ENCODE data around the gene KRTAP9-7. TPM values are rescaled to one million over a fixed set of nuclear protein-coding genes. Genes with fewer than 3 reads are reported as not detected.

KRTAP9-7 gene
- total and polyA plus RNA-seq, 2 of the 4 experiments (the other 2 are of a cell fraction): not detected

DNA sequence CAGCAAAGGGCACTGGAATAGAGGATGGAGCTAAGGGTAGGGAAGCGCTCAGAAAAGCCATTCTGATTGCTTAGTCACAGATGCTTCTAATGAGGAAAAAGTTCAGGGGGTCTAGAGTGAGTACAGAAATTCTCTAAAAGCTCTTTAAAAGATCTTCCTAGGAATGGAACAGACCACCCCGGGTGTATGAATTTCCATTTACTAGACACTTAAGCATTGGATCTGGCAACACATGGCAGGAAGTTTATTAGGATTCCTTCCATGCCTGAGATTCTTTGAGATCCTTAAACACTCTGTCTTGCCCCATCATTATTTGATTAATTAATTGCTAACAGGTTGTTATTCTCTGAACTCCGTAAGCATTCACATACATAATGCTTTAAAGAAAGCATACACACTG, 8.5 kb downstream of the KRTAP9-7 start:
- peak overlapping the region; percentile 88 for H3K14ac ChIP-seq (replicated peaks; ENCODE audit: low read depth, low read length)
- H3K9ac ChIP-seq (ENCODE audit: low read depth, low read length): peak overlapping the region; percentile 18; the same call in 1 of the 2 replicates
- WGBS, 2 experiments (ENCODE audit: extremely low coverage in 2 of 2, insufficient read length in 1 of 2): 80% methylated on average over 1 of the region's 3 CpGs; no CpG with 5 or more reads in 1 of the 2 experiments
- peak overlapping the region; percentile 77; the same call in 1 of the 2 replicates for H4K5ac ChIP-seq (ENCODE audit: low read depth, low read length)
- H4K20me1 ChIP-seq (ENCODE audit: insufficient read depth, low read length): no peaks in the 10 kb centered on the region
- CTCF ChIA-PET: no interaction called here
- TF ChIP-seq POLR2A (IDR thresholded peaks at IDR 0.05; ENCODE audit: low read depth, low read length): no peak
- no peak for TF ChIP-seq FOS (IDR thresholded peaks at IDR 0.05; ENCODE audit: low read depth, low read length)
- TF ChIP-seq, protein P1, sequence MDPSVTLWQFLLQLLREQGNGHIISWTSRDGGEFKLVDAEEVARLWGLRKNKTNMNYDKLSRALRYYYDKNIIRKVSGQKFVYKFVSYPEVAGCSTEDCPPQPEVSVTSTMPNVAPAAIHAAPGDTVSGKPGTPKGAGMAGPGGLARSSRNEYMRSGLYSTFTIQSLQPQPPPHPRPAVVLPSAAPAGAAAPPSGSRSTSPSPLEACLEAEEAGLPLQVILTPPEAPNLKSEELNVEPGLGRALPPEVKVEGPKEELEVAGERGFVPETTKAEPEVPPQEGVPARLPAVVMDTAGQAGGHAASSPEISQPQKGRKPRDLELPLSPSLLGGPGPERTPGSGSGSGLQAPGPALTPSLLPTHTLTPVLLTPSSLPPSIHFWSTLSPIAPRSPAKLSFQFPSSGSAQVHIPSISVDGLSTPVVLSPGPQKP (IDR thresholded peaks at IDR 0.05; ENCODE audit: borderline replicate concordance, low read depth, low read length): no peak
- TF ChIP-seq, protein P2, sequence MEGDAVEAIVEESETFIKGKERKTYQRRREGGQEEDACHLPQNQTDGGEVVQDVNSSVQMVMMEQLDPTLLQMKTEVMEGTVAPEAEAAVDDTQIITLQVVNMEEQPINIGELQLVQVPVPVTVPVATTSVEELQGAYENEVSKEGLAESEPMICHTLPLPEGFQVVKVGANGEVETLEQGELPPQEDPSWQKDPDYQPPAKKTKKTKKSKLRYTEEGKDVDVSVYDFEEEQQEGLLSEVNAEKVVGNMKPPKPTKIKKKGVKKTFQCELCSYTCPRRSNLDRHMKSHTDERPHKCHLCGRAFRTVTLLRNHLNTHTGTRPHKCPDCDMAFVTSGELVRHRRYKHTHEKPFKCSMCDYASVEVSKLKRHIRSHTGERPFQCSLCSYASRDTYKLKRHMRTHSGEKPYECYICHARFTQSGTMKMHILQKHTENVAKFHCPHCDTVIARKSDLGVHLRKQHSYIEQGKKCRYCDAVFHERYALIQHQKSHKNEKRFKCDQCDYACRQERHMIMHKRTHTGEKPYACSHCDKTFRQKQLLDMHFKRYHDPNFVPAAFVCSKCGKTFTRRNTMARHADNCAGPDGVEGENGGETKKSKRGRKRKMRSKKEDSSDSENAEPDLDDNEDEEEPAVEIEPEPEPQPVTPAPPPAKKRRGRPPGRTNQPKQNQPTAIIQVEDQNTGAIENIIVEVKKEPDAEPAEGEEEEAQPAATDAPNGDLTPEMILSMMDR (conservative IDR thresholded peaks at IDR 0.05; ENCODE audit: low read depth, low read length): no peak
- no peak for TF ChIP-seq MAZ (IDR thresholded peaks at IDR 0.05; ENCODE audit: borderline replicate concordance, low read depth, low read length)
- no peak for TF ChIP-seq CHD1 (IDR thresholded peaks at IDR 0.05; ENCODE audit: low read depth, low read length)
- no peak for TF ChIP-seq RFX5 (IDR thresholded peaks at IDR 0.05; ENCODE audit: low read depth, low read length)
- TF ChIP-seq, protein P3, sequence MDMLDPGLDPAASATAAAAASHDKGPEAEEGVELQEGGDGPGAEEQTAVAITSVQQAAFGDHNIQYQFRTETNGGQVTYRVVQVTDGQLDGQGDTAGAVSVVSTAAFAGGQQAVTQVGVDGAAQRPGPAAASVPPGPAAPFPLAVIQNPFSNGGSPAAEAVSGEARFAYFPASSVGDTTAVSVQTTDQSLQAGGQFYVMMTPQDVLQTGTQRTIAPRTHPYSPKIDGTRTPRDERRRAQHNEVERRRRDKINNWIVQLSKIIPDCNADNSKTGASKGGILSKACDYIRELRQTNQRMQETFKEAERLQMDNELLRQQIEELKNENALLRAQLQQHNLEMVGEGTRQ (IDR thresholded peaks at IDR 0.05; ENCODE audit: low read depth, low read length): no peak
- no peak for TF ChIP-seq NFE2L2 (IDR thresholded peaks at IDR 0.05; ENCODE audit: low read depth, low read length)
- no peak for TF ChIP-seq BHLHE40 (IDR thresholded peaks at IDR 0.05; ENCODE audit: low read depth, low read length)
- no peak for TF ChIP-seq MXI1 (IDR thresholded peaks at IDR 0.05; ENCODE audit: borderline replicate concordance, low read depth, low read length)
- TF ChIP-seq RCOR1 (IDR thresholded peaks at IDR 0.05; ENCODE audit: insufficient replicate concordance, low read length): no peak
- peak overlapping the region; percentile 96; the same call in 1 of the 2 replicates for H3K18ac ChIP-seq (ENCODE audit: low read depth, low read length)
- H4K91ac ChIP-seq (ENCODE audit: insufficient read depth, low read depth, low read length): peak overlapping the region; percentile 94
- peaks cover 4% of the 10 kb centered on the region; the same call in 1 of the 2 replicates for H3K4me1 ChIP-seq (ENCODE audit: control insufficient read depth, insufficient read depth, low read length)
- ATAC-seq (ENCODE audit: low read depth) (peak; percentile 76), DNase-seq (peak; percentile 41)
- dilution Hi-C loops (cut with HindIII; ENCODE audit: low sequenced_read_pairs, unreplicated experiment) (no loop called here), intact Hi-C loops (cut with micrococcal nuclease) (no loop called here), in situ Hi-C loops (cut with MboI; ENCODE audit: low sequenced_read_pairs) (no loop called here)
- no TSS peak for BruUV-seq (replicated peaks)
- H2AFZ ChIP-seq (replicated peaks; ENCODE audit: low read length, poor library complexity): no peak overlapping the region
- no peak overlapping the region for H3K4me3 ChIP-seq (ENCODE audit: insufficient read depth, low read depth, low read length)
- no peaks in the 10 kb centered on the region for H3K9me3 ChIP-seq (ENCODE audit: control insufficient read depth, insufficient read depth, low read length)
- H2BK15ac ChIP-seq (ENCODE audit: low read depth, low read length): peak overlapping the region; percentile 77; the same call in 1 of the 3 replicates
- peak overlapping the region; percentile 26 to 79; a peak in 3 of 4 replicates for H4K8ac ChIP-seq (ENCODE audit: low read depth in 2 of 2, low read length in 2 of 2)
- peak overlapping the region; percentile 19 for H3K23ac ChIP-seq (ENCODE audit: low read depth, low read length)
- H3K9me1 ChIP-seq (ENCODE audit: insufficient read depth, low read length): peaks cover 7% of the 10 kb centered on the region
- peak overlapping the region; percentile 80 for H3K4ac ChIP-seq (ENCODE audit: low read depth, low read length)
- peak overlapping the region; percentile 15; the same call in 1 of the 2 replicates for H3K27ac ChIP-seq (ENCODE audit: insufficient read depth, low read length)
- no peaks in the 10 kb centered on the region for H3K27me3 ChIP-seq (ENCODE audit: control insufficient read depth, insufficient read depth, low read length)
- H3K36me3 ChIP-seq (ENCODE audit: control insufficient read depth, insufficient read depth, low read length): no peaks in the 10 kb centered on the region
- H3K79me1 ChIP-seq (ENCODE audit: low read depth in 1 of 2, low read length in 2 of 2): no peaks in the 10 kb centered on the region
- peak overlapping the region; percentile 92 for H2BK120ac ChIP-seq (ENCODE audit: low read depth, low read length)
- peak overlapping the region; percentile 81 for H2BK20ac ChIP-seq (ENCODE audit: low read depth, low read length)
- H3K56ac ChIP-seq (ENCODE audit: extremely low read depth, insufficient read depth, low read length): peak overlapping the region; percentile 33
- peak overlapping the region; percentile 71 for H2BK5ac ChIP-seq (ENCODE audit: low read depth, low read length, poor library complexity, severe bottlenecking)
- H2AK5ac ChIP-seq (ENCODE audit: low read depth, low read length): peak overlapping the region; percentile 88
- POLR2A ChIA-PET (ENCODE audit: unreplicated experiment): no interaction called here
- no peak overlapping the region for H2AK9ac ChIP-seq (replicated peaks; ENCODE audit: low read depth, low read length, poor library complexity)
- H3K4me2 ChIP-seq (ENCODE audit: low read depth, low read length): peak overlapping the region; percentile 46; the same call in 1 of the 2 replicates
